ENCODE data around the gene CTDNEP1. TPM values are rescaled to one million over a fixed set of nuclear protein-coding genes. Genes with fewer than 3 reads are reported as not detected.

Gene CTDNEP1
- polyA plus RNA-seq, 1 of the 3 experiments (the other 2 are of a cell fraction), result 111 TPM

- H3F3A ChIP-seq (replicated peaks; ENCODE audit: insufficient read depth), result peaks cover 15% of the 10 kb centered on the region
- ChIA-PET CTCF (interaction anchor here (1.1 to 8.8 kb wide), 4 partner anchors 19 to 65 kb away, joined by 3 to 169 read pairs (median 4); no protein-coding TSS in a partner anchor), POLR2A (no interaction called here)
- H3K27ac ChIP-seq (ENCODE audit: low read depth in 2 of 2, low read length in 1 of 2), result no peak overlapping the region
- H3K4me2 ChIP-seq, result no peak overlapping the region
- WGBS (ENCODE audit: low lambda C conversion rate), result 73% methylated on average over 8 of the region's 8 CpGs
- no peaks in the 10 kb centered on the region for H3K9me3 ChIP-seq
- H2AFZ ChIP-seq (ENCODE audit: low read depth), result no peak overlapping the region
- no peaks in the 10 kb centered on the region for H3K36me3 ChIP-seq (replicated peaks in 1 of 2; ENCODE audit: control insufficient read depth in 1 of 2, insufficient read depth in 2 of 2, low read length in 1 of 2)
- no peaks in the 10 kb centered on the region for H3K9me2 ChIP-seq
- H4K20me1 ChIP-seq (ENCODE audit: insufficient read depth), result no peaks in the 10 kb centered on the region
- H3K79me2 ChIP-seq (ENCODE audit: insufficient read depth), result no peaks in the 10 kb centered on the region
- H3K4me1 ChIP-seq (ENCODE audit: control insufficient read depth in 1 of 2, insufficient read depth in 2 of 2, low read depth in 1 of 2, low read length in 1 of 2), result peaks cover 6 to 18% of the 10 kb centered on the region in 2 experiments; a peak in 2 of 4 replicates
- H3K4me3 ChIP-seq (ENCODE audit: low read depth in 2 of 2, low read length in 1 of 2), result no peak overlapping the region
- DNase-seq, result no peak
- no peak overlapping the region for H3K9ac ChIP-seq
- TF ChIP-seq ELF1 (IDR thresholded peaks at IDR 0.05) (no peak), TCF12 (IDR thresholded peaks at IDR 0.05) (no peak), NFIC (IDR thresholded peaks at IDR 0.05; ENCODE audit: borderline replicate concordance) (no peak), SMC3 (IDR thresholded peaks at IDR 0.05; ENCODE audit: low read depth, low read length) (no peak), USF2 (IDR thresholded peaks at IDR 0.05; ENCODE audit: borderline replicate concordance, low read depth, low read length) (no peak), JUND (IDR thresholded peaks at IDR 0.05) (no peak), FOXJ3 (CRISPR knock-in tag; IDR thresholded peaks at IDR 0.05) (no peak), NRF1 (IDR thresholded peaks at IDR 0.05; ENCODE audit: low read depth, low read length) (no peak), CTCF (IDR thresholded peaks at IDR 0.05) (no peak), FOXM1 (IDR thresholded peaks at IDR 0.05; ENCODE audit: low read depth) (no peak), POLR2AphosphoS5 (IDR thresholded peaks at IDR 0.05; ENCODE audit: low read depth, low read length) (no peak), YY1 (IDR thresholded peaks at IDR 0.05; ENCODE audit: low read depth) (no peak), USF1 (IDR thresholded peaks at IDR 0.05; ENCODE audit: borderline replicate concordance, low read depth) (no peak), PBX3 (IDR thresholded peaks at IDR 0.05) (no peak), MAX (IDR thresholded peaks at IDR 0.05; ENCODE audit: low read depth) (no peak), SIN3A (IDR thresholded peaks at IDR 0.05; ENCODE audit: borderline replicate concordance, low read depth, low read length) (no peak)
- TF ChIP-seq, protein P1, sequence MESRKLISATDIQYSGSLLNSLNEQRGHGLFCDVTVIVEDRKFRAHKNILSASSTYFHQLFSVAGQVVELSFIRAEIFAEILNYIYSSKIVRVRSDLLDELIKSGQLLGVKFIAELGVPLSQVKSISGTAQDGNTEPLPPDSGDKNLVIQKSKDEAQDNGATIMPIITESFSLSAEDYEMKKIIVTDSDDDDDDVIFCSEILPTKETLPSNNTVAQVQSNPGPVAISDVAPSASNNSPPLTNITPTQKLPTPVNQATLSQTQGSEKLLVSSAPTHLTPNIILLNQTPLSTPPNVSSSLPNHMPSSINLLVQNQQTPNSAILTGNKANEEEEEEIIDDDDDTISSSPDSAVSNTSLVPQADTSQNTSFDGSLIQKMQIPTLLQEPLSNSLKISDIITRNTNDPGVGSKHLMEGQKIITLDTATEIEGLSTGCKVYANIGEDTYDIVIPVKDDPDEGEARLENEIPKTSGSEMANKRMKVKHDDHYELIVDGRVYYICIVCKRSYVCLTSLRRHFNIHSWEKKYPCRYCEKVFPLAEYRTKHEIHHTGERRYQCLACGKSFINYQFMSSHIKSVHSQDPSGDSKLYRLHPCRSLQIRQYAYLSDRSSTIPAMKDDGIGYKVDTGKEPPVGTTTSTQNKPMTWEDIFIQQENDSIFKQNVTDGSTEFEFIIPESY (IDR thresholded peaks at IDR 0.05; ENCODE audit: borderline replicate concordance, low read depth), result no peak
- TF ChIP-seq, protein P2, sequence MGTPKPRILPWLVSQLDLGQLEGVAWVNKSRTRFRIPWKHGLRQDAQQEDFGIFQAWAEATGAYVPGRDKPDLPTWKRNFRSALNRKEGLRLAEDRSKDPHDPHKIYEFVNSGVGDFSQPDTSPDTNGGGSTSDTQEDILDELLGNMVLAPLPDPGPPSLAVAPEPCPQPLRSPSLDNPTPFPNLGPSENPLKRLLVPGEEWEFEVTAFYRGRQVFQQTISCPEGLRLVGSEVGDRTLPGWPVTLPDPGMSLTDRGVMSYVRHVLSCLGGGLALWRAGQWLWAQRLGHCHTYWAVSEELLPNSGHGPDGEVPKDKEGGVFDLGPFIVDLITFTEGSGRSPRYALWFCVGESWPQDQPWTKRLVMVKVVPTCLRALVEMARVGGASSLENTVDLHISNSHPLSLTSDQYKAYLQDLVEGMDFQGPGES (IDR thresholded peaks at IDR 0.05; ENCODE audit: low read depth, low read length), result no peak
- H3K27me3 ChIP-seq (ENCODE audit: insufficient read depth), result no peaks in the 10 kb centered on the region
These were observed 27.9 kb upstream of the CTDNEP1 start for GRCh38 chr17:7279448-7279847.
